ENCODE data around the gene EFNB2. TPM values are rescaled to one million over a fixed set of nuclear protein-coding genes. Genes with fewer than 3 reads are reported as not detected.

EFNB2 gene
- total RNA-seq, 1 donor from 2014 or later: 353 TPM

DNA sequence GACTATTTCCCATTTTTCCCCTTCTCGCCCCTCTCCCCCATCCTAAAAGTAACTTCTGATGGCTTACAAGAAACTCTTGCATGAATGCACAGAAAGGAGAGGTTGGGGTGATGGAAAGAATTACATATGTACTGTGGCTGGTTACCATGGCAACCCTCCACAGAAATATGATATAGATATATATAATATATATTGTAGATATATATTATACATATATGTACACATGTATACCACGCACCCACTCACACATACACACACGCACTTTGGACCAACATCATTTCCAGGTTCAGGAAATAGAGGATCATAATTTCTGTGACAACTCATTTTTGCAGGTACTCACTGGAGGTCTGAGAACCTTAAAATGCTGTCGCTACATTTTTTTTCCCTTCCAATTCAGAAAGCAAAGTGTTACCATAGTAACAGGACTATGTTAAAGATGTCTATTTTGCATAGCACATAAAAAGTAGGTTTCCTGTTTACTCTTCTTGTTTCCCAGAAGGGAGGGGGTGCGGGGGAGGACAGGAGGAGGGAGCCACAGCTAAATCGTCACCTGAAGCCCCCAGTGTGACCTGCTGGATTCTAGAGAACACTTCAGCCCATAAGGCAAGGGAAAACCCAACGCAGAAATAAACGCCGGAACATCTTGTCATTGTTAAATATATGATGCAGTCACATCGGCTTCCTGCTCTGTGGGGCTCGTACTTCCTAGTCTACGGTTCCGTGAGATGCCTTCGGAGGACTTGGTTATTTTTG lies 44.7 kb downstream of the EFNB2 start:
- H3K36me3 Mint-ChIP-seq (ENCODE audit: low read depth, unreplicated experiment): peaks cover 55% of the 10 kb centered on the region
- peak overlapping the region; percentile 82 for H3K27ac Mint-ChIP-seq (ENCODE audit: unreplicated experiment)
- peaks cover 17% of the 10 kb centered on the region for H3K27me3 Mint-ChIP-seq (ENCODE audit: unreplicated experiment)
- peak overlapping the region; percentile 70 for H3K4me3 Mint-ChIP-seq (ENCODE audit: unreplicated experiment)
- TF ChIP-seq, protein P1, sequence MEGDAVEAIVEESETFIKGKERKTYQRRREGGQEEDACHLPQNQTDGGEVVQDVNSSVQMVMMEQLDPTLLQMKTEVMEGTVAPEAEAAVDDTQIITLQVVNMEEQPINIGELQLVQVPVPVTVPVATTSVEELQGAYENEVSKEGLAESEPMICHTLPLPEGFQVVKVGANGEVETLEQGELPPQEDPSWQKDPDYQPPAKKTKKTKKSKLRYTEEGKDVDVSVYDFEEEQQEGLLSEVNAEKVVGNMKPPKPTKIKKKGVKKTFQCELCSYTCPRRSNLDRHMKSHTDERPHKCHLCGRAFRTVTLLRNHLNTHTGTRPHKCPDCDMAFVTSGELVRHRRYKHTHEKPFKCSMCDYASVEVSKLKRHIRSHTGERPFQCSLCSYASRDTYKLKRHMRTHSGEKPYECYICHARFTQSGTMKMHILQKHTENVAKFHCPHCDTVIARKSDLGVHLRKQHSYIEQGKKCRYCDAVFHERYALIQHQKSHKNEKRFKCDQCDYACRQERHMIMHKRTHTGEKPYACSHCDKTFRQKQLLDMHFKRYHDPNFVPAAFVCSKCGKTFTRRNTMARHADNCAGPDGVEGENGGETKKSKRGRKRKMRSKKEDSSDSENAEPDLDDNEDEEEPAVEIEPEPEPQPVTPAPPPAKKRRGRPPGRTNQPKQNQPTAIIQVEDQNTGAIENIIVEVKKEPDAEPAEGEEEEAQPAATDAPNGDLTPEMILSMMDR (IDR thresholded peaks at IDR 0.05; ENCODE audit: unreplicated experiment): no peak
- peaks cover 49% of the 10 kb centered on the region for H3K4me1 Mint-ChIP-seq (ENCODE audit: unreplicated experiment)
- no peaks in the 10 kb centered on the region for H3K9me3 Mint-ChIP-seq (ENCODE audit: unreplicated experiment)
- DNase-seq (ENCODE audit: low spot score): no peak

DNA sequence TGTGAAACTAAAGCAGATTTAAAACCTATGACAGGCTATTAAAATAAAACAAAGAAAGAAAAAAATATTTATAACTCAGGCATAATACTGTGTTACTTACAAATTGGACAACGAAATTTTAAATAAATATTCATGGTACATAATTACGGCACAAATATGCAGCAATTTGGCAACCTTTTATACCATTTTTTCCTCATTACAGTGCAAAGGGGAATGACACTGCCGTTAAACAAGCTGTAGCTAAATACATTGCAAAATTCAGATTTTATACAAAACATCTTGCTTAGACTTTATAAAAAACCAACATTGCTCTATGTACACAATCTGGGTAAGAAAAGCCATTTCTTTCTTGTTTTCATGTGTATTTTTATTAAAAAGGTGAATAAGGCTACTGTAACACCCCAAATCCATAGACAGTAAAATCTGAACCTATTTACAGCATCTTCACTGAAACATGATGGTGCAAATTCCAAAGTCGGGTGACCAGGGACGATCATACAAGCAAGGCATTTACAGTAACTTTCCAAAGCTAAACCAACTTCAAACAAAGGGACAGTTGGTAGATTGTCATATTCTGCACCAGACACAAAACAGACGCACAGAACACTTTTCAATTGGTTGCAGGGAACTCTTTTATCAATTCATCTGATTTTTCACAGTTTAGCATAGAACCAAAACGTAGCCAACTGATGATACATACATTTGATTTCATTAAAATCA lies 45.5 kb downstream of the EFNB2 start:
- H3K36me3 Mint-ChIP-seq (ENCODE audit: low read depth, unreplicated experiment): peaks cover 52% of the 10 kb centered on the region

DNA sequence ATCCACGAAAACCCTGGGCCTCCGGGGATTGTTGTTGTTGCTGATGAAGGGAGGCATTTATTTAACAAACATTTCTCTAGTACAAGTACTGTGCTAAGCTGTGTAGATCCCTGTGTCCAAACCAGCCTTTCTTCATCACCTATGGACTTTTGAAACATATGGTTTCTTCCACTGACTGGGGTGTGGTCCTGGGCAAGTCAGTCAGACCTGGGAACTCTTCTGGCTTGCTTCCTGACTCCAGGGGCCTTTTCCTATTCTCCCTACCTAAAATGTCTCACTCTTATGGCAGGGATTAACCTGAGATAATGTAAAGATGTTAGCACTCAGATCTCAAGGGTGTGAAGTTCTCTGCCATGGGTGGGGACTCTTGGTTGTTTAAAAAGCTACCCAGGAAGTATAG lies 46.8 kb downstream of the EFNB2 start:
- TF ChIP-seq, protein P1 (IDR thresholded peaks at IDR 0.05; ENCODE audit: unreplicated experiment): no peak
- Mint-ChIP-seq H3K9me3 (ENCODE audit: unreplicated experiment) (no peaks in the 10 kb centered on the region), H3K27ac (ENCODE audit: unreplicated experiment) (peak overlapping the region; percentile 22), H3K36me3 (ENCODE audit: low read depth, unreplicated experiment) (peaks cover 42% of the 10 kb centered on the region), H3K27me3 (ENCODE audit: unreplicated experiment) (peaks cover 16% of the 10 kb centered on the region), H3K4me1 (ENCODE audit: unreplicated experiment) (peaks cover 39% of the 10 kb centered on the region), H3K4me3 (ENCODE audit: unreplicated experiment) (no peak overlapping the region)
- DNase-seq (ENCODE audit: low spot score): no peak

More for the DNA sequence above, 45.5 kb downstream of the EFNB2 start:
- Mint-ChIP-seq H3K4me1 (ENCODE audit: unreplicated experiment) (peaks cover 46% of the 10 kb centered on the region), H3K27ac (ENCODE audit: unreplicated experiment) (peak overlapping the region; percentile 46), H3K4me3 (ENCODE audit: unreplicated experiment) (no peak overlapping the region), H3K9me3 (ENCODE audit: unreplicated experiment) (no peaks in the 10 kb centered on the region), H3K27me3 (ENCODE audit: unreplicated experiment) (peaks cover 16% of the 10 kb centered on the region)
- TF ChIP-seq, protein P1 (IDR thresholded peaks at IDR 0.05; ENCODE audit: unreplicated experiment): no peak
- no peak for DNase-seq (ENCODE audit: low spot score)

DNA sequence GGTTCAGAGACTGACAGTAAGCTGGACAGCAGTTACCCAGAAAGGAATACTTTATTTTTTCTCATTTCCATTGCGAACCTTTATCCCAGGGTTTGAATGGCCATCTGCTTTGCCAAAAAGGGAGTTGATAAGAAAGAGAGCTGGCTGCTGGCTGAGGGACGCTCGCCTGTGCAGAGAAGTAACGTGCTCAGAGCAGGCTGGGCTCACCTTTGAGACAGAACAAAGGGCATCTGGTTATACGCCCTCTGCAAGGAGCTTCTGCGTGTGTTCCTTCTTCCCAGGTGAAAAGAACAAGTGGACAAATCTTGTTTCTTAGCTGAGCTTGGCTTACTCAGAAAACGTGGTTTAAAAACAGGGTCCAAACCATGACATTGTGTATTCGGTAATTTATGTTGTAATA lies 47.4 kb downstream of the EFNB2 start:
- Mint-ChIP-seq H3K36me3 (ENCODE audit: low read depth, unreplicated experiment) (peaks cover 36% of the 10 kb centered on the region), H3K4me3 (ENCODE audit: unreplicated experiment) (no peak overlapping the region), H3K27me3 (ENCODE audit: unreplicated experiment) (peaks cover 13% of the 10 kb centered on the region), H3K4me1 (ENCODE audit: unreplicated experiment) (peaks cover 34% of the 10 kb centered on the region), H3K9me3 (ENCODE audit: unreplicated experiment) (no peaks in the 10 kb centered on the region), H3K27ac (ENCODE audit: unreplicated experiment) (no peak overlapping the region)
- DNase-seq (ENCODE audit: low spot score): no peak
- TF ChIP-seq, protein P1 (IDR thresholded peaks at IDR 0.05; ENCODE audit: unreplicated experiment): no peak

DNA sequence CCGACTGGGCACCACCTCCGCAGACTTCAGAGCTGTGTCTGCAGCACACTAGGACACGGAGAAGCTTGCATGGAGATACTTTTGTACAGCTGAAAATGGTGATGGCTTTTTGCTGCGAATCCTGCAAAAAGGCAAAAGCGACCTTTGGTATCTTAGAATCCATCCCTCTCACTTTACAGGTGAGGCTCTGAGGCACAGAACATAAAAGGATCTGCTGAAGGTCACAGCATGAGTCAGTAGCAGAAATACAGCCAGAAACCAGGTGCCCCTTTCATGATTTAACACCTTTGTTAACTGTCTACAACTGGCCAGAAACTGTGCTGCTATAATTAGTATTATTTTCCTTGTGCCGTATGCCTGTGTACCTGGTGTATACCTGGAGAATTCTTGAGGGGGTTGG lies 48.3 kb downstream of the EFNB2 start:
- peaks cover 11% of the 10 kb centered on the region for H3K27me3 Mint-ChIP-seq (ENCODE audit: unreplicated experiment)
- TF ChIP-seq, protein P1 (IDR thresholded peaks at IDR 0.05; ENCODE audit: unreplicated experiment): no peak

More for the DNA sequence above, 48.3 kb downstream of the EFNB2 start:
- H3K4me3 Mint-ChIP-seq (ENCODE audit: unreplicated experiment): no peak overlapping the region
- no peaks in the 10 kb centered on the region for H3K9me3 Mint-ChIP-seq (ENCODE audit: unreplicated experiment)
- H3K36me3 Mint-ChIP-seq (ENCODE audit: low read depth, unreplicated experiment): peaks cover 26% of the 10 kb centered on the region
- peak overlapping the region; percentile 0 for H3K27ac Mint-ChIP-seq (ENCODE audit: unreplicated experiment)
- H3K4me1 Mint-ChIP-seq (ENCODE audit: unreplicated experiment): peaks cover 26% of the 10 kb centered on the region
- DNase-seq (ENCODE audit: low spot score): no peak
